HG03108 (cell line): Measurements from ENCODE around the gene CCDC136.

Source experiments
- ATAC-seq: cut with Tn5 transposase; IDR thresholded peaks from one replicate; pipeline ENCODE4 v1.9.1; 2021; ENCODE audit warnings: moderate library complexity; ENCODE audit not compliant: unreplicated experiment

Gene CCDC136

DNA sequence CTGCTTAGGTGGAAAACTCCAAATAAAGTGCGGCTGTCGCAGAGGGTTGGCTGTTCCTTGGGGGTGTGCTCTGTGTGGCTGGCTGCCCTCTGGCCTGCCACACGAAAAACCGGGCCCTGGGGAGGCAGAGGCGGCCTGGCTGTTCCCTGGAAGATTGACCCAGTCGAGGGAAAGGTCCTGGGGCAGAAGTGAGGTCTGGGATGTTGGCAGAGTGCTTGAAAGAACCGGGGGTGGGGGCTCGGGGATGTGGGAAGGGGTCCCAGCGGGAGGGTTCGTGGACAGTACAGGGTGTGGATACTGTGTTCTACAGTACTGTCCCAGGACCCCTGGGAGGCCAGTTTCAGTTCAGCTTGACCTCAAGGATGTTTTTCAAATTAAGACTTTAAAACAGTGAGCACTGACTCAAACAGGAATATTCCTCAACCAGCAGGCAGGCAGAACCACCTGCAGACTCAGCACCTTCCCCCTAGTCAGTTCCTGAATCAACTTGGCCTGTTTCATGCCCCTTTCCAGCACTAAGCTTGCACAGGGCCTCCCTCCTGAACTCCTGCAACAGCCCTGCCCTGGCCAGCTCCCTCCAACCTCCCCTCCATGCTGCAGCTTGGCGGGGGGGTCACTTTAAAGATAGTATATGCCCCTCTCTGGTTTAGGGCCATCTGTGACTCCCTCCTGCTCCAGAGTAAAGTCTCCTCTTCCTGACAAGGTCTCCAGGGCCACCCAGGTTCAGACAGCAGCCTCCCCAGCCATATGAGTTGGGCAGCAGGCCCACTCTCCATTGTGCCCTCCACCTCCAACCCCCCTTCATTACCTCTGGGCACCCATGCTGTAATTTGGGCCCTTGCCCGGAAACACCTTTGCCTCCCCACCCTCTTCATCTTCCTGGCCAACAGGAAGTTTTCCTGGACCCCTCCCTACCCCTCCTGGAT is 67.7 kb downstream of the CCDC136 start:
- ATAC-seq, result no peak

- no peak for ATAC-seq
These were observed 68.6 kb downstream of the CCDC136 start for GRCh38 chr7:128860158-128861073.

- ATAC-seq, result no peak
These were observed 70.3 kb downstream of the CCDC136 start for GRCh38 chr7:128861957-128862570.

- ATAC-seq, result peak; percentile 81
These were observed 71.0 kb downstream of the CCDC136 start, which contains the start of gene ATP6V1F for GRCh38 chr7:128862571-128863432. TSS of gene ATP6V1F (plus strand) at chr7:128862856. CDS start at chr7:128862905, 49 bp downstream.

GRCh38 chr7:128863433-128863989 is 71.7 kb downstream of the CCDC136 start:
- no peak for ATAC-seq

DNA sequence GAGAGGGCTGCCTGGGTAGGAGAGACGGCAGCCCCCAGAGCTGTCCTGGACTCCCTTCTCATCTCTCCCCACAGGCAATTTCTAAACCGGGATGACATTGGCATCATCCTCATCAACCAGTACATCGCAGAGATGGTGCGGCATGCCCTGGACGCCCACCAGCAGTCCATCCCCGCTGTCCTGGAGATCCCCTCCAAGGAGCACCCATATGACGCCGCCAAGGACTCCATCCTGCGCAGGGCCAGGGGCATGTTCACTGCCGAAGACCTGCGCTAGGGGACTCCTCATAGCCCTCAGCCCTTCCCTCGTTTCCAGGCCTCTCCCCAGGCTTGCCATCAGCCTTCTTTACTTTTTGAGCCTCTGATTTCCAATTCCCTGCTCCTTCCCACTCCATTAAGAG is 73.5 kb downstream of the CCDC136 start:
- no peak for ATAC-seq

- ATAC-seq, result no peak
These were observed 74.5 kb downstream of the CCDC136 start for GRCh38 chr7:128865996-128866877.

- ATAC-seq, result no peak
These were observed 75.5 kb downstream of the CCDC136 start for GRCh38 chr7:128867241-128867640.

DNA sequence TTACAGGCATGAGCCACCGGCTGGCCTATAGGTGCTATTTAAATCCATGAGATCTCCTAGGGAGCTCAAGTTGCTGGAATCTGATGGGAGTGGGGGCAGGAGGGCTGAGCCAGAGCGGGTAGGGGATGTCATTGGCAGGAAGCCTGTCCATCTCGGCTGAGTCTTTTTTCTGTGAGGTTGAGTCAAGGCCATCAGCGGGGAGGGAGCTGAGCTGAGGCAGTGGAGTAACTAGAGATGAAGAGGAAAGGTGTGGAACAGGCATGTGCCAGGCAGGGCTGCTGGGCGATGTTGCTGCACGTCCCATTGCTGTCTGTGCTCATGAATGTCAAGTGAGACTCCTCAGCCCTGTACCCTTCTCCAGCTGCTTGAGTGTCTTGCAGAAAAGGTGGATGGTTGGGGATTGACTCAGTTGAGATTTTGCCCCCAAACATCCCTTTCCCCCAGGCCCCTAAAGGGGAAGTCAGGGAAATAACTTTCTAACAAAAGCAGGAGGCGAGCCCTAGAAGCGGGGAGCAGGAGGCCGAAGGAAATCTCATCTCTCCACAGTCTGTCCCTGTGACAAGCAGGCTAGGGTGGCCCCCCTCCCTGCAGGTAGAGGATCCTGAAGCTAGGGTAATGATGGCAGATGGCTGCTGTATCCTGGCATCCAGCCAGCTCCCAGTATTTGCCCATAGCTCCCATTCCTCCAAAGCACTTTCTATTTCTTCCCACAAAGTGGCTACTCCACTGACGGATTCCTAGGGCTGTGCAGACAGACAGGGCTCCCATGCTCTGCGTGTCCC is 76.3 kb downstream of the CCDC136 start:
- no peak for ATAC-seq

- ATAC-seq, result no peak
These were observed 76.9 kb downstream of the CCDC136 start for GRCh38 chr7:128868624-128869137.

GRCh38 chr7:128869138-128869943 is 77.6 kb downstream of the CCDC136 start:
- ATAC-seq, result no peak

DNA sequence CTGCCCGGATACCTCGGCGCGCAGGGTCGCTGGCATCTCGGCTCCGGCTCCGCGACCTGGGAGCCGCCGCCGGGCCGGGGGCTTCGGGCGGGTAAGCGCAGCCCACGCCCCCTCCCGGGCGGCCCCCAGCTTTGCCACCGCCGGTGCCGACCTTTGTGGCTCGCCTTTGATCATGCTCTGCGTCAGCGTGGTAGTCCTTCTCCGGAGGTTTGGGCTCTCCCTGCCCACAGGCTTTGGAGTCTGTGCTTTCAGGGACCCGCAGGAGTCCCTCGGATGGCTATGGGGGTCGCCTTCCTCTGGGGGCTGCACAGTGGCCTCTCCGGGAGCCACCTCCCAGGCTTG is 78.1 kb downstream of the CCDC136 start:
- ATAC-seq, result no peak

GRCh38 chr7:128871050-128871449 is 79.3 kb downstream of the CCDC136 start:
- ATAC-seq, result no peak
